UCSD-AML1 (cell line): ENCODE results near the gene OPN4.

Experiments used
- DNase-seq: peaks from one replicate; lab custom pipeline; 2025; ENCODE audit not compliant: unreplicated experiment; lab: John Stamatoyannopoulos, UW

OPN4 gene

GRCh38 chr10:86677374-86677773 is 23.0 kb downstream of the OPN4 start:
- DNase-seq: no peak

DNA sequence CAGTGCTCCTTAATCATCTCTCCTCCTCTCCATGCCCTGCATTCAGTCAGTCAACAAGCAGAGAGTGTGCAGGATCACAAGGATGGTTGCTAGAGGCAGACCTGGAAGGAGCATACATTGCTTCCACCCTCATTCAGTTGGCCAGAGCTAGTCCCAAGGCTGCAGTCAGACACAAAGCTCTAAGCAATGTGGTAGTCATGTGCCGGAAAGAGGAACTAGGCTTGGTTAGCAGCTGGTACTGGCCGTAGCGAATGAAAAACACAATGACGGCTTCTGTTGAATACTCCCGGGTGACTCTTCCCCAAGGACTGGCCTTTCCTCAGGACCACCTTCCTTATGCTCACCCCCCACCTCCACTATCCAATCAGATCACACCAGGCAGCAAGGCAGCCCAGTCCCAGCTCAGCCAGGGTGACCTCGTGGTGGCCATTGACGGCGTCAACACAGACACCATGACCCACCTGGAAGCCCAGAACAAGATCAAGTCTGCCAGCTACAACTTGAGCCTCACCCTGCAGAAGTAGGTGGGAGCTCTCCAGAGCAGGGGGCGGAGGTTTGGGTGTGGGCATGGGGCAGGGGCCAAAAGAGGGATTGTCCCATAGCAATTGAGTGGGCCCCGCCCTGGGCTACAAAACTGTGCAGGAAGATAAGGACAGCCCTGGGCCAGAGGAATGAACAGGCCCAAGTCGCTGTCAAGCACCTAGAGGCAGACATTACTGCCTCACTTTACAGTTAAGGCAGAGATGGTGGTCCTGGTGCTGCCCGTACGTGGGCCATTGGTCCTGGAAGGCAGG is 24.8 kb downstream of the OPN4 start:
- no peak for DNase-seq

GRCh38 chr10:86681047-86681446 is 26.7 kb downstream of the OPN4 start:
- no peak for DNase-seq

GRCh38 chr10:86681722-86682386 is 27.5 kb downstream of the OPN4 start:
- DNase-seq: no peak

- DNase-seq: no peak
Measured at GRCh38 chr10:86682675-86683074, 28.3 kb downstream of the OPN4 start.

GRCh38 chr10:86684331-86685097 is 30.2 kb downstream of the OPN4 start:
- DNase-seq: no peak

DNA sequence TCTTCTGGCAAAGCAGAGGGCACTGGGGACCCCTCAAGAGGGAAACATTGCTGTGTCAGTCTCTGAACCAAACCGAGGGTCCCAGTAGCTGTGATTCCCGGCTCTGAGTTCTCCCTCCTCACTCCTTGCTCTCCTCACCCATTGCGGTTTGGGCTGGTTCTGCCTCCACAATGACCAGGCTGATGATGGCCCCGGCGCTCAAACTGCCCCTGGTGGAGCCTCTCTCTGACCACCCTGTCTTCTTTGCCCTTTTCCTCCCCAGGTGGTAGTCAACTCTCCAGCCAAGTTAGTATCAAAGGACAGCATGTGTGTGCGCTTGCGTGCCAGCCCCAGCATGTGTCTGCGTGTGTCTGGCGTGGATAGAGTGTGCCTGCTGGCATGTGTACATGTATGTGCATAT is 31.1 kb downstream of the OPN4 start:
- DNase-seq: no peak

DNA sequence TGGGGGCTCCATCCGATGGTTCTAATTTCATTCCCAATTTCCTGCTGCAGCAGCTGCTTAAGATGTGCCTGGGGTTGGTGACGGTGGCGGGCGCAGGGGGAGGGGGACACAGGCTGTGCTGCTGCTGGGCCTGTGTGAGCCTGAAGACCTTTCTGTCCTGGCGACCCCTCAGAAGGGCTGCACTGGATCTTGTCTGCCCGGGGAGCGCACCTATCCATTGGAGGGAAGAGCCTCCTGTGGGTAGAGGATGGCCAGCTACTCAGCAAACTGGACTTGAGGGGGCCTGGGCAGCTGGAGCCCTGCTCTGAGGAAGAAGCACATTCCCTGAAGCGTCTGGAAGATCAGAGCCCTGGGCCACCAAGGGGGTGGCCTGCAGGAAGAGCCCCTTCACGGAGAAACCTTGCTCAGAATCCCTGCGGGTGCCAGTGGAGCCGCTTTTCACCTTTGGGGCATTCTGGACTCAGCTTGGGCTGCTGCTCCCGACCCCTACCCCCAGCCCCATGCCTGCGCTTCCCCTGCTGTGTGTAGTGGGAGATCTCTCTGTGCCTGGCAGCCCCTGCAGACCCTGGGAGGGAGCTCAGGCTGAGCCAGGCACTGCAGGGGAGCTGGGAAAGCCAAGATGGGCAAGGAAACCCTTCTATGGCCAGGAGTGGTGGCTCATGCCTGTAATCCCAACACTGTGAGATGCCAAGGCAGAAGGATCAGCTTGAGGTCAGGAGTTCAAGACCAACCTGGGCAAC is 31.7 kb downstream of the OPN4 start:
- DNase-seq: no peak

GRCh38 chr10:86686972-86687371 is 32.6 kb downstream of the OPN4 start:
- no peak for DNase-seq

GRCh38 chr10:86687750-86688149 is 33.4 kb downstream of the OPN4 start:
- no peak for DNase-seq

DNA sequence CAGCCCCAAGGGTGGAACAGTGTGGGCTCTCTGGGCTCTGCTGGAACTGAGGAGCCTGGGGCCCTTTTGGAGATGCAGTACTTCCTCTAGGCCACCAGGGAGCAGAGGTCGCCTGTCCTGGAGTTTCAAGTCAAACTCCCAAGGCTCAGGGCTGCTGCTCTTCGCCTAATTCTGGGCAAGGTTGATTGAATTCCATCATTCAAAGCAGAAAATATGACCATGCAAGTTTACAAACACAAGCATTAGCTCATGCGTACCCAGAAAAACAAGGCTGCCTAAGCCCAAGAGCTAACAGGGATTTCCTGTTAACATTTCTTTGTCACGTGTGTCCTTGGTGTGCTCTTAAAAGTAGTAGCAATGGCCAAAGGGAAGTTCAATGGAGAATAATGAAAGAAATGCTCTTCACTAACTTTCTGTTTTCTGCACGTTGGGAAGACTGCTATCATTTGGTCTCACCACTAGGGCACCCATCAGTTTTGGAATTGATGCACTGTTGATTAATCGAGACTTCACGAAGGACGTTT is 34.1 kb downstream of the OPN4 start:
- peak; percentile 40 for DNase-seq

DNA sequence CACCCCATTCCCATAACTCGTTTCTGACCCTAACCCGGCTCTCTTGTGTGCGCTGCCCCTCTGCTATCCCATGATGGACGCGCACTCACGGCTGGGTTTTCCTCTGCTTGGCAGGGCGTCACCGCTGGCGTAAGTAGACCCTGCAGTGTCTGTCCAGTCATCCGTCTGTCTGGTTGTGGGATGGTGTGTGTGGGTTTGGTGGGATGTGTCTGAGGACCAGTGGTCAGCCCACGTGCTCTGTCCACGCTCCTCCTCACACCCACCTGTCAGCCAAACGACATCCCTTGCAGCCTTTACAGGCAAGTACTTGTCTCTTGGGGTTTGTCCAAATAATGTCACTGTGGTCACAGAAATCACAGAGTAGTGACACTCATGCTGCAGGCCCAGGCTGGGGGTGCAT is 34.8 kb downstream of the OPN4 start:
- no peak for DNase-seq

DNA sequence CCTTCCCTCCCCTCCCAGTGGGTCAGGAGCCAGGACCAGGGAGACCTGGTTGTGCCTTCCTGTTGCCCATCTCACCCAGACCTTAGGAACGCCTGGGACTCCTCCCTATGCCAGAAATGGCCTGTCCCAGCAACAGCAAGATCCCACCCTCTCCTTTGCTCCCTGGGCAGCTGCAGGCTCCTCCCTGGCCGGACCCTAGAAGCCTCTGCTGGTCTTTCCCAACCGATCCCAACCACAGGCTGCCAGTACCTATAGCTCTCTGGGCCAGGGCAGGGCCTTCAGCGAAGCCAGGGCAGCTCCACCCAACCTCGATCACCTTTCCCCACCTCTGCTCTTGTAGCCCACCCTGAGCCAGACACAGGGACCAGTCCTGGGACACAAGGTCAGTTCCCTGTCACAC is 35.9 kb downstream of the OPN4 start:
- DNase-seq: no peak

GRCh38 chr10:86690657-86691084 is 36.3 kb downstream of the OPN4 start:
- DNase-seq: no peak

GRCh38 chr10:86691333-86692022 is 37.1 kb downstream of the OPN4 start:
- no peak for DNase-seq

- DNase-seq: no peak
Measured at GRCh38 chr10:86692023-86692514, 37.7 kb downstream of the OPN4 start.

DNA sequence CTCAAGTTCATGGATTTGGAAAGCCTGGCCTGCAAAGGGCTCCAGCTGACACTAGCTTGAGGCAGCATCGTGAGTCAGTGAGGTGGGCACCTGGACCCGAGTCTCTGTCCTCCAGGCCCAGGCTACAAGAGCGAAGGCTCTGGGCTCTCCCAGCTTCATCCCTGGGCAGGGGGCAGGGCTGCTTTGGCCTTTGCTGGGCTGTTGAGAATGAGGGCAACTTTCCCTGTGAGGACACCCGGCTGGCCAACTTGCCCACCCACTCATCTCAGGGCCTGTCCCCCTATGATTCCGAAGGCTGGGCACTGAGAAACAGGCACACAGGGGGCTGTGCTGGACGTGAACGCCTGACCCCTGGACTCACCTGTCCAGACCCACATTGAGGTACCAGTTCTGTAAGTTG is 38.3 kb downstream of the OPN4 start:
- DNase-seq: no peak

- no peak for DNase-seq
Measured at GRCh38 chr10:86693275-86693674, 38.9 kb downstream of the OPN4 start.

DNA sequence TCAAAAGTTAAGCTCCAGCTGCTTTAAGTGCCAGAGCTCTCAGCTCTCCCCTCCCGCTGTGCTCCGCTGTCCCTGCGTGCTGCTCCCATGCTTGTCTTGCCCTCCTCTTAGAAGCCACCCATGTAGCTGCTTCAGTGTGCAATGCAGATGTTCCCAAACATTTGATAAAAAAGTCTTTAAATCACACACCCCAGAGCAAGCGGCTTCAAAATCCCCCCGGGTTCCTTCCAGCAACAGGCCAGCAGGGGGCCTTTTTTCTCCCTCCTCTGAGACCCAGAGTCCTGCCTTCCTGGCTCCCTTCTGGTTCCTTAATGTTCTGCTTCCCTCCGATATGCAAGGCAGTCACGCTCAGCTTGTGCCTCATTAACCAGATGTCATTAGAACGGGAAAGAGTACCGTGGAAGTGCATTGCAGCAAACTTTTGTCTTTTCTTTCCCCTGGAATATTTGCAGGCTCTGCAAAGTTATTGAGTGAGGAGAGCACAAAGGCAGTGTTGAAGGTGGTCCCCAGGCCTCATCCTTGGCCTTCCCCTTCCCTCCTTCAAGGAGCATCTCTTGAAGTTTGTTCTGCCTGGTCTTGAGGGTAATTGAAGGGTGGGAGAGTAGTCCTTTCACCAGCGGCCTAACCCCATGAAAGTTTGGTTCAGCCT is 39.5 kb downstream of the OPN4 start:
- peak; percentile 26 for DNase-seq
